HepG2 (cell line): ENCODE results near the gene CDC42EP1. TPM values are rescaled to one million over a fixed set of nuclear protein-coding genes. Genes with fewer than 3 reads are reported as not detected.

Experiments used
- CBX2 ChIP-seq, 2 experiments: fragments of 200-600 bp in 1 of 2; sonication (generic); formaldehyde crosslinking in 1 of 2; IDR thresholded peaks; 2 replicates each; pipeline versions ENCODE4 v1.7.0 to v1.8.1; 2018 to 2022; ENCODE audit warnings: low read depth in 2 of 2, low read length in 1 of 2, mild to moderate bottlenecking in 1 of 2, missing genetic modification reagents in 1 of 2
- NFYB ChIP-seq: sonication (generic); formaldehyde crosslinking; IDR thresholded peaks from 2 replicates; pipeline ENCODE4 v1.4.0; 2020; ENCODE audit warnings: missing genetic modification reagents
- NR2C2 ChIP-seq: sonication (generic); formaldehyde crosslinking; IDR thresholded peaks from 2 replicates; pipeline ENCODE4 v1.4.0; 2020; ENCODE audit warnings: missing genetic modification reagents, mild to moderate bottlenecking, moderate library complexity, borderline replicate concordance
- ZFY ChIP-seq: sonication (generic); formaldehyde crosslinking; IDR thresholded peaks from 2 replicates; pipeline ENCODE4 v1.4.0; 2020; ENCODE audit warnings: missing genetic modification reagents
- ZNF776 ChIP-seq: sonication (generic); formaldehyde crosslinking; IDR thresholded peaks from 2 replicates; pipeline ENCODE4 v1.4.0; 2020; ENCODE audit warnings: mild to moderate bottlenecking, missing genetic modification reagents
- polyA plus RNA-seq, 8 experiments: library from polyadenylated mRNA; depleted of rRNA in 3 of 8; stranded (reverse) in 7 of 8; unstranded in 1 of 8; fragments of >200 nt; fragmentation: Illumina TruSeq in 4 of 8; extraction: Trizol in 4 of 8; gene quantifications; 2 replicates each; pipeline versions ENCODE4 v1.2.1 to v1.2.3, GENCODE V29; 2011 to 2016; ENCODE audit warnings: low read depth in 4 of 8, missing spikeins in 1 of 8, mixed read lengths in 1 of 8; ENCODE audit not compliant: insufficient read depth in 1 of 8
- total RNA-seq, 5 experiments: library from RNA; depleted of rRNA; stranded (reverse); fragments of >200 nt; fragmentation: Illumina TruSeq; extraction: Trizol; gene quantifications; 2 replicates each; pipeline ENCODE4 v1.2.3, GENCODE V29; 2016; ENCODE audit warnings: low read depth in 1 of 5
- TF ChIP-seq, protein P1 (sequence below): sonication (generic); formaldehyde crosslinking; IDR thresholded peaks from 2 replicates; pipeline ENCODE4 v1.9.0; 2021; ENCODE audit warnings: missing genetic modification reagents, borderline replicate concordance
- TF ChIP-seq, protein P2 (sequence below): sonication (generic); formaldehyde crosslinking; IDR thresholded peaks from 2 replicates; pipeline ENCODE4 v1.4.0; 2020; ENCODE audit warnings: missing genetic modification reagents
- TF ChIP-seq, protein P3 (sequence below): sonication (generic); formaldehyde crosslinking; IDR thresholded peaks from 2 replicates; pipeline ENCODE4 v1.9.0; 2021; ENCODE audit warnings: missing genetic modification reagents, borderline replicate concordance
- TF ChIP-seq, protein P4 (sequence below): IDR thresholded peaks from 2 replicates; pipeline ENCODE4 v1.6.1; 2018; ENCODE audit warnings: missing genetic modification reagents
- TF ChIP-seq, protein P5 (sequence below): IDR thresholded peaks from 2 replicates; pipeline ENCODE4 v1.6.1; 2012; ENCODE audit warnings: low read length, improper control_type of control experiment

CDC42EP1 gene
- total and polyA plus RNA-seq, 2 of the 13 experiments (the other 11 are each of a cell fraction or from before 2014, with no cell fraction given): 17.1 to 29.5 TPM

DNA sequence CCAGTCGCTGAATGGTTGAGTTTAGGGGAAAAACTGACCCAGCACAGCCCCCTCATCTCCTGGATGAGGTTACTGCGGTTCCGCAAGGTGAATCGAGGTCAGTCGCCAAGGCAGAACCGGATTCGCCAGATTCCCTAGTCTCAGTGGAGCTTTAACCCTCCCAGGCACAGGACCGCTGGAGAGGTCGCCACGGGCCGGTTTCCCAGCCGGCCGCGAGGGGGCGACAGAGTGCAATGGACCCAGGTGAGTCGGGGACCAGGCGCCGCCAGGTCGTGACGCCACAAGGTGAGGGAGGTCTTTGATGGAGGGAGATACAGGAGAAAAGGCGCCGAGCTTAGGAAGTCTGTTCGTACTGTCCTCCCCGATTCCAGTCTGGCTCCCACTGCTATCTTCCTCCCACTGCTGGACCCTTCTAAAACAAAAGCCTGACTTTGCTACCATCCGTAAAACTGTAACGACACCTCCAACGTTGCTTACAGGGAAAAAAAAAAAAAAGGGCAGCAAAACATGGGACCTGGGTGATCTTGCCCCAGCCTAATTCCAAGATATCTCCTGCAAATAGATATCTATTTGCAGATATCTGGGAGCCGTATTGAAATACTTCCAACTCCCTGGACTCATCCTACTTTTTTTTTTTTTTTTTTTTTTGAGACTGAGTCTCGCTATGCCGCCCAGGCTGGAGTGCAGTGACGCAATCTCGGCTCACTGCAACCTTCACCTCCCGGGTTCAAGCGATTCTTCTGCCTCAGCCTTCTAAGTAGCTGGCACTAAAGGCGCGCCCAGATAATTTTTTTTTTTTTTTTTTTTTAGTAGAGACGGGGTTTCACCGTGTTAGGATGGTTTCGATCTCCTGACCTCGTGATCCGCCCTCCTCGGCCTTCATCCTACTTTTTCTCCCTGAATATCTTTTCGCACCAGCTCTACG, 47.0 kb downstream of the CDC42EP1 start (continued):
- TF ChIP-seq, protein P1, sequence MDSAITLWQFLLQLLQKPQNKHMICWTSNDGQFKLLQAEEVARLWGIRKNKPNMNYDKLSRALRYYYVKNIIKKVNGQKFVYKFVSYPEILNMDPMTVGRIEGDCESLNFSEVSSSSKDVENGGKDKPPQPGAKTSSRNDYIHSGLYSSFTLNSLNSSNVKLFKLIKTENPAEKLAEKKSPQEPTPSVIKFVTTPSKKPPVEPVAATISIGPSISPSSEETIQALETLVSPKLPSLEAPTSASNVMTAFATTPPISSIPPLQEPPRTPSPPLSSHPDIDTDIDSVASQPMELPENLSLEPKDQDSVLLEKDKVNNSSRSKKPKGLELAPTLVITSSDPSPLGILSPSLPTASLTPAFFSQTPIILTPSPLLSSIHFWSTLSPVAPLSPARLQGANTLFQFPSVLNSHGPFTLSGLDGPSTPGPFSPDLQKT: no peak
- TF ChIP-seq CBX2 (IDR thresholded peaks at IDR 0.05; ENCODE audit: low read depth, low read length) (no peak), CBX2 (CRISPR knock-in tag; IDR thresholded peaks at IDR 0.05; ENCODE audit: low read depth) (no peak), NR2C2 (no peak; the same call in 1 of the 2 replicates), ZNF776 (no peak), NFYB (CRISPR knock-in tag) (no peak), ZFY (CRISPR knock-in tag) (no peak)
- TF ChIP-seq, protein P2, sequence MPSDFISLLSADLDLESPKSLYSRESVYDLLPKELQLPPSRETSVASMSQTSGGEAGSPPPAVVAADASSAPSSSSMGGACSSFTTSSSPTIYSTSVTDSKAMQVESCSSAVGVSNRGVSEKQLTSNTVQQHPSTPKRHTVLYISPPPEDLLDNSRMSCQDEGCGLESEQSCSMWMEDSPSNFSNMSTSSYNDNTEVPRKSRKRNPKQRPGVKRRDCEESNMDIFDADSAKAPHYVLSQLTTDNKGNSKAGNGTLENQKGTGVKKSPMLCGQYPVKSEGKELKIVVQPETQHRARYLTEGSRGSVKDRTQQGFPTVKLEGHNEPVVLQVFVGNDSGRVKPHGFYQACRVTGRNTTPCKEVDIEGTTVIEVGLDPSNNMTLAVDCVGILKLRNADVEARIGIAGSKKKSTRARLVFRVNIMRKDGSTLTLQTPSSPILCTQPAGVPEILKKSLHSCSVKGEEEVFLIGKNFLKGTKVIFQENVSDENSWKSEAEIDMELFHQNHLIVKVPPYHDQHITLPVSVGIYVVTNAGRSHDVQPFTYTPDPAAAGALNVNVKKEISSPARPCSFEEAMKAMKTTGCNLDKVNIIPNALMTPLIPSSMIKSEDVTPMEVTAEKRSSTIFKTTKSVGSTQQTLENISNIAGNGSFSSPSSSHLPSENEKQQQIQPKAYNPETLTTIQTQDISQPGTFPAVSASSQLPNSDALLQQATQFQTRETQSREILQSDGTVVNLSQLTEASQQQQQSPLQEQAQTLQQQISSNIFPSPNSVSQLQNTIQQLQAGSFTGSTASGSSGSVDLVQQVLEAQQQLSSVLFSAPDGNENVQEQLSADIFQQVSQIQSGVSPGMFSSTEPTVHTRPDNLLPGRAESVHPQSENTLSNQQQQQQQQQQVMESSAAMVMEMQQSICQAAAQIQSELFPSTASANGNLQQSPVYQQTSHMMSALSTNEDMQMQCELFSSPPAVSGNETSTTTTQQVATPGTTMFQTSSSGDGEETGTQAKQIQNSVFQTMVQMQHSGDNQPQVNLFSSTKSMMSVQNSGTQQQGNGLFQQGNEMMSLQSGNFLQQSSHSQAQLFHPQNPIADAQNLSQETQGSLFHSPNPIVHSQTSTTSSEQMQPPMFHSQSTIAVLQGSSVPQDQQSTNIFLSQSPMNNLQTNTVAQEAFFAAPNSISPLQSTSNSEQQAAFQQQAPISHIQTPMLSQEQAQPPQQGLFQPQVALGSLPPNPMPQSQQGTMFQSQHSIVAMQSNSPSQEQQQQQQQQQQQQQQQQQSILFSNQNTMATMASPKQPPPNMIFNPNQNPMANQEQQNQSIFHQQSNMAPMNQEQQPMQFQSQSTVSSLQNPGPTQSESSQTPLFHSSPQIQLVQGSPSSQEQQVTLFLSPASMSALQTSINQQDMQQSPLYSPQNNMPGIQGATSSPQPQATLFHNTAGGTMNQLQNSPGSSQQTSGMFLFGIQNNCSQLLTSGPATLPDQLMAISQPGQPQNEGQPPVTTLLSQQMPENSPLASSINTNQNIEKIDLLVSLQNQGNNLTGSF (CRISPR knock-in tag): no peak
- TF ChIP-seq, protein P3, sequence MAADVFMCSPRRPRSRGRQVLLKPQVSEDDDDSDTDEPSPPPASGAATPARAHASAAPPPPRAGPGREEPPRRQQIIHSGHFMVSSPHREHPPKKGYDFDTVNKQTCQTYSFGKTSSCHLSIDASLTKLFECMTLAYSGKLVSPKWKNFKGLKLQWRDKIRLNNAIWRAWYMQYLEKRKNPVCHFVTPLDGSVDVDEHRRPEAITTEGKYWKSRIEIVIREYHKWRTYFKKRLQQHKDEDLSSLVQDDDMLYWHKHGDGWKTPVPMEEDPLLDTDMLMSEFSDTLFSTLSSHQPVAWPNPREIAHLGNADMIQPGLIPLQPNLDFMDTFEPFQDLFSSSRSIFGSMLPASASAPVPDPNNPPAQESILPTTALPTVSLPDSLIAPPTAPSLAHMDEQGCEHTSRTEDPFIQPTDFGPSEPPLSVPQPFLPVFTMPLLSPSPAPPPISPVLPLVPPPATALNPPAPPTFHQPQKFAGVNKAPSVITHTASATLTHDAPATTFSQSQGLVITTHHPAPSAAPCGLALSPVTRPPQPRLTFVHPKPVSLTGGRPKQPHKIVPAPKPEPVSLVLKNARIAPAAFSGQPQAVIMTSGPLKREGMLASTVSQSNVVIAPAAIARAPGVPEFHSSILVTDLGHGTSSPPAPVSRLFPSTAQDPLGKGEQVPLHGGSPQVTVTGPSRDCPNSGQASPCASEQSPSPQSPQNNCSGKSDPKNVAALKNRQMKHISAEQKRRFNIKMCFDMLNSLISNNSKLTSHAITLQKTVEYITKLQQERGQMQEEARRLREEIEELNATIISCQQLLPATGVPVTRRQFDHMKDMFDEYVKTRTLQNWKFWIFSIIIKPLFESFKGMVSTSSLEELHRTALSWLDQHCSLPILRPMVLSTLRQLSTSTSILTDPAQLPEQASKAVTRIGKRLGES (CRISPR knock-in tag): no peak
- TF ChIP-seq, protein P4, sequence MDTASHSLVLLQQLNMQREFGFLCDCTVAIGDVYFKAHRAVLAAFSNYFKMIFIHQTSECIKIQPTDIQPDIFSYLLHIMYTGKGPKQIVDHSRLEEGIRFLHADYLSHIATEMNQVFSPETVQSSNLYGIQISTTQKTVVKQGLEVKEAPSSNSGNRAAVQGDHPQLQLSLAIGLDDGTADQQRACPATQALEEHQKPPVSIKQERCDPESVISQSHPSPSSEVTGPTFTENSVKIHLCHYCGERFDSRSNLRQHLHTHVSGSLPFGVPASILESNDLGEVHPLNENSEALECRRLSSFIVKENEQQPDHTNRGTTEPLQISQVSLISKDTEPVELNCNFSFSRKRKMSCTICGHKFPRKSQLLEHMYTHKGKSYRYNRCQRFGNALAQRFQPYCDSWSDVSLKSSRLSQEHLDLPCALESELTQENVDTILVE (CRISPR knock-in tag): 0 out of 2 replicates have a peak, but pooled peaks have one; percentile 46
- TF ChIP-seq, protein P5, sequence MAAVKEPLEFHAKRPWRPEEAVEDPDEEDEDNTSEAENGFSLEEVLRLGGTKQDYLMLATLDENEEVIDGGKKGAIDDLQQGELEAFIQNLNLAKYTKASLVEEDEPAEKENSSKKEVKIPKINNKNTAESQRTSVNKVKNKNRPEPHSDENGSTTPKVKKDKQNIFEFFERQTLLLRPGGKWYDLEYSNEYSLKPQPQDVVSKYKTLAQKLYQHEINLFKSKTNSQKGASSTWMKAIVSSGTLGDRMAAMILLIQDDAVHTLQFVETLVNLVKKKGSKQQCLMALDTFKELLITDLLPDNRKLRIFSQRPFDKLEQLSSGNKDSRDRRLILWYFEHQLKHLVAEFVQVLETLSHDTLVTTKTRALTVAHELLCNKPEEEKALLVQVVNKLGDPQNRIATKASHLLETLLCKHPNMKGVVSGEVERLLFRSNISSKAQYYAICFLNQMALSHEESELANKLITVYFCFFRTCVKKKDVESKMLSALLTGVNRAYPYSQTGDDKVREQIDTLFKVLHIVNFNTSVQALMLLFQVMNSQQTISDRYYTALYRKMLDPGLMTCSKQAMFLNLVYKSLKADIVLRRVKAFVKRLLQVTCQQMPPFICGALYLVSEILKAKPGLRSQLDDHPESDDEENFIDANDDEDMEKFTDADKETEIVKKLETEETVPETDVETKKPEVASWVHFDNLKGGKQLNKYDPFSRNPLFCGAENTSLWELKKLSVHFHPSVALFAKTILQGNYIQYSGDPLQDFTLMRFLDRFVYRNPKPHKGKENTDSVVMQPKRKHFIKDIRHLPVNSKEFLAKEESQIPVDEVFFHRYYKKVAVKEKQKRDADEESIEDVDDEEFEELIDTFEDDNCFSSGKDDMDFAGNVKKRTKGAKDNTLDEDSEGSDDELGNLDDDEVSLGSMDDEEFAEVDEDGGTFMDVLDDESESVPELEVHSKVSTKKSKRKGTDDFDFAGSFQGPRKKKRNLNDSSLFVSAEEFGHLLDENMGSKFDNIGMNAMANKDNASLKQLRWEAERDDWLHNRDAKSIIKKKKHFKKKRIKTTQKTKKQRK: no peak
